Esophagus (tissue), 2 donors: Measurements from ENCODE around the gene TMSB15B. TPM values are rescaled to one million over a fixed set of nuclear protein-coding genes. Genes with fewer than 3 reads are reported as not detected.
"Not testable (repeated sequence)": the region's sequence is repeated elsewhere in the genome, so short reads cannot be mapped to it uniquely, and the experiment has no call there.

ENCODE experiments used
- H3K27ac ChIP-seq, 2 donors: one replicate each; pipeline ENCODE4 v1.5.1; 2013; ENCODE audit warnings: low read depth in 2 of 2, mild to moderate bottlenecking in 2 of 2, inconsistent platforms in 1 of 2, low read length in 1 of 2, moderate library complexity in 1 of 2
- H3K27me3 ChIP-seq, 2 donors: one replicate each; pipeline ENCODE4 v1.6.1; 2013; ENCODE audit warnings: low read length in 2 of 2, control low read depth in 1 of 2, mild to moderate bottlenecking in 1 of 2; ENCODE audit not compliant: insufficient read depth in 2 of 2, control insufficient read depth in 1 of 2
- H3K36me3 ChIP-seq, 2 donors: one replicate each; pipeline ENCODE4 v1.6.1; 2013; ENCODE audit warnings: low read length in 1 of 2; ENCODE audit not compliant: control insufficient read depth in 2 of 2, insufficient read depth in 2 of 2
- H3K4me1 ChIP-seq, 2 donors: one replicate each; pipeline ENCODE4 v1.6.1; 2013; ENCODE audit warnings: low read length in 1 of 2; ENCODE audit not compliant: control insufficient read depth in 2 of 2, insufficient read depth in 2 of 2
- H3K4me3 ChIP-seq, 2 donors: one replicate each; pipeline ENCODE4 v1.5.1; 2013; ENCODE audit warnings: low read length in 2 of 2, mild to moderate bottlenecking in 2 of 2, low read depth in 1 of 2, moderate library complexity in 1 of 2
- H3K9me3 ChIP-seq, 2 donors: one replicate each; pipeline ENCODE4 v1.6.1; 2013; ENCODE audit warnings: mild to moderate bottlenecking in 2 of 2, low read depth in 1 of 2, low read length in 1 of 2, moderate library complexity in 1 of 2; ENCODE audit not compliant: control insufficient read depth in 2 of 2, insufficient read depth in 1 of 2
- WGBS, 2 donors: extraction: QIAGEN DNeasy Blood & Tissue Kit; methylation state at CpG; one replicate each; pipeline ENCODE4 v1.1.7; 2013; 5-methylcytosine and 5-hydroxymethylcytosine counted together
- polyA plus RNA-seq, 2 donors: library from polyadenylated mRNA; stranded (reverse); fragments of 200-250 nt; gene quantifications; one replicate each; pipeline ENCODE4 v1.2.3, GENCODE V29; 2013
- donor health status: healthy with polysubstance abuse.
- donor health status: Bipolar disorder and iron deficiency.

TMSB15B gene
- polyA plus RNA-seq, result 1 to 10 TPM; 1.1 to 2.1 TPM

DNA sequence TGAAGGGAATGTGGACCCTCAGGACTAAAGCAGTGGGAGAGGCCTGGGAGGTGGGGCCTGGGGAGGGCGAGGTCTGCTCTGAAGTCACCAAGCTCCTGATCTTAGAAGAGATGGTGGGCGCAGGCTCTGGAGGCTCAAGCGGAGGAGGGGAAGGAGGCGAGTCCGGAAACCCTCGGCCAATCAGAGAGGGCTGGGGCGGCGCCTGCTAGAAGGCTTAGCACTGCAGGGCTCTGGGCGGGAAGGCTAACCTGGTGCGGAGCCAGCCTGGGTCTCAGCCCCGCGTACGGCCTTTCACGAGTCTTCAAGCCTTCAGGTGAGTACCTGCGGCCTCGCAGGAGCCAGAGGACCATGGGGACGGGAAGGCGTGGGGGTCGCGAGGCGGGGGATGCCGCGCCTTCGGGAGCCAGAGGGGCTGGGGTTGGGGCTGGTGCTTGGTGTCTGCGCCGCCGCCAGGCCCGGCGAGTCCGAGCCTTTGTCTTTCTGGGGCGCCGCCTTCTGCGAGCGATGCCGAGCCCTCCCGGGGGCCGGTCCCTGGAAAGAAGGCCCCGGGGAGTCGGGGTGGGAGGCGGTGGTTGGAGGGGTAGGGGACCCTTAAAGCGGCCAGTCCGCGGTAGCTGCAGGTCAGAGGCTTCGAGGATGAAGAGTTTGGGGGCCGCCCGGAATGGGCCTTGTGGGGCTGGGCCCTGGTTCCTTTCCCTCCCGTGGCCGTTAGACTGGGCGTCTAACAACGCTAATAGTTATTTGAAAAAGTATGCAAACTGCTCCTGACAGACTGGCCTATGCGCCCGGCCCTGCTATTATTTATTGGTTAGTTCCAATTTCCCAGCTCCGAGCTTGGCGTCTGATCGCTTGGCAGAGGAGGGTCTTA is at the start of gene TMSB15B:
Gene TMSB15B (plus strand): TSS at position 217 of the 868 bp plus-strand sequence.
- WGBS, 2 donors, result no CpG with 5 or more reads among the region's 55 CpGs
- H3K4me3 ChIP-seq, H3K27ac ChIP-seq, H3K9me3 ChIP-seq, H3K36me3 ChIP-seq, H3K4me1 ChIP-seq, H3K27me3 ChIP-seq: not testable (repeated sequence)

DNA sequence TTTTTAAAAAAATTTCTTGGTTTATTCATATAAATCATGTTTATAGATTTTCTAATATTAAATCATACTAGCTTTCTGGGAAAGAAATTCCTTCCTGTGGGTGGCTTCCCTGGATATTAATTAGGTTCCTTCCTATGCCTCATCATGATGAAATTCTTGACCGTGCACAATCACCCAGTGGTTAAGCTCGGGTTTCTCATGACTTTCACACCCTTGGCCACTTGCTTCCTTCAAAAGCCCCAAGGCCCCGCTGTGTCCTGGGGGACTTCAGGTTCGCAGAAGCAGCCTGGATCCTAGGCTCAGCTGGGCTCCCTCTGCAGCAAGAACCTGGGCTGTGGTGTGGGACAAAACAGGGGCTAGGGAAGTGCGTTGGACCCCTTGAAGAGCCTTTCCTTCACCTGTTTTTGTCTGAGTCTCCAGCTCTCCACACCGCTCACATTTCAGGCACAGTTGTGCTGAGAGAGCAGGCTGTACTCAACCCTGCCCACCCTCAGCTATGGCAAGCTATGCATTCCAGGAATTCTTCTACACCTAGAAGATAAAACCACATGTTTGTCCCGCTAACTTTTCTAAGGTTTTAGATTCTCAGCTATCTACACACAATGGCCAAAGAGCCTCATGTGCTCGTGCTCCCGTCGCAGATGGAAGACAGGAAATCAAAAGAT is 48.9 kb upstream of the TMSB15B start:
- Histone ChIP-seq H3K4me1 (no peaks in the 10 kb centered on the region), H3K9me3 (no peaks in the 10 kb centered on the region), H3K4me3 (no peak overlapping the region), H3K27ac (no peak overlapping the region), H3K27me3 (peaks cover 0 to 3% of the 10 kb centered on the region in 2 donors), H3K36me3 (no peaks in the 10 kb centered on the region)
- 72 to 87% methylated on average over 10 of the region's 10 CpGs for WGBS, 2 donors

DNA sequence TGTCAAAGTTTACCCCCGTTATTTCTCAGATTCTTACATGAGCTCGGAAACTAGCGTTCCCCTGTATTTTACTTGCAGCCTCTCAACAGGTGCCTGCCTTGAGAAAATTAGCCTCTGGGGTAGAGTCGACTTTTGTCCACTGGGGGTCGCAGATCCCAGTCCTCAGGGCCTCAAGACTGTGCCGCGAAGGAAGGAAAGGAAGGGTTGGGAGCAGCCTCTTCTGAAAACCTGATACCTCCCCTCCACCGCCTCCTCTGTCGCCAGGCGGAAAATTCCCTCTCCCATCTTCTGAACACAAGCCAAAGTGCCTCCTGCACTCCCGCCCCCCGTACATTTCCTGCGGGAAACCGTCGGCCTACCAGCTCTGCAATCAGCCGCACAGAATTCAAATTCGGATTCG is 44.4 kb upstream of the TMSB15B start:
- Histone ChIP-seq H3K9me3 (no peaks in the 10 kb centered on the region), H3K4me1 (no peaks in the 10 kb centered on the region), H3K36me3 (no peaks in the 10 kb centered on the region), H3K27ac (no peak overlapping the region), H3K4me3 (peak overlapping the region; percentile 40 to 58), H3K27me3 (peaks cover 0 to 7% of the 10 kb centered on the region in 2 donors)
- WGBS, 2 donors, result 2 to 20% methylated on average over 17 to 18 of the region's 18 CpGs

DNA sequence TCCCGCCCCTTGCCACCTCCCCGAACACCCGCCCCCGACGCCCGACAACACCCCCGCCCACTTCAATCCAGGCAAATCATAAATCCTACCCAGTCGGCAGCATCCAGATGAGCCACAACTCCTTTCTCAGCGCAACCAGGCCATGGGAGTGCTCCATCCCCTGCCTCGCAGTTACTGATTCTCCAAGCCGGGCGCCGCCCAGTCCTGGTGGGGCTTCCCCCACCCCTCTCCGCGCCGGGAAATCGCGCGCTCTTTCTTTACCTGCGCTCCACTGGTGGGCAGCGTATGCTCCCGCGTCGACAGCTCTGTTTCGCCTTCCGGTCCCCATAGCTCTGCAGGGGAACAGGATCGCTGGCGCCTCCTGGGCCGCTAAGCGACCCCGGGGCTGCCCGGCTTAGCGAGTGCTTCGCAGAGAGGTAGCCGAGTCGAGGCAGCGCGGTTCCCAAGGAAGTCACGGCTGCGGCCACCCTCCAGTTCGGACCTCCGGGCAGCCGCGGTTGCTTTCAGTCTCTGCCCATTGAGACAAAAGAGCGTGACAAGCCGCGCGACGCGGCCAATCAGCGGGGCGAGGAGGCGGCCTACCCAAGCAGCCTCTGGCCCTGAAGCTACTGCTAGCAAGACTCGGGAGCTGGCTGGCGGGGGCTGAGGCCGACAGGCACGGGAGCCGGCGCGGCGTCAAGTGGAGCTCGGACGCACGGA is 43.7 kb upstream of the TMSB15B start:
- peak overlapping the region; percentile 13 to 83 for H3K27ac ChIP-seq
- peaks cover 0 to 7% of the 10 kb centered on the region in 2 donors for H3K27me3 ChIP-seq
- no peaks in the 10 kb centered on the region for H3K36me3 ChIP-seq
- H3K4me3 ChIP-seq, result peak overlapping the region; percentile 40 to 58
- H3K9me3 ChIP-seq, result no peaks in the 10 kb centered on the region
- WGBS, 2 donors, result 0 to 27% methylated on average over 63 to 64 of the region's 64 CpGs
- H3K4me1 ChIP-seq, result no peaks in the 10 kb centered on the region

DNA sequence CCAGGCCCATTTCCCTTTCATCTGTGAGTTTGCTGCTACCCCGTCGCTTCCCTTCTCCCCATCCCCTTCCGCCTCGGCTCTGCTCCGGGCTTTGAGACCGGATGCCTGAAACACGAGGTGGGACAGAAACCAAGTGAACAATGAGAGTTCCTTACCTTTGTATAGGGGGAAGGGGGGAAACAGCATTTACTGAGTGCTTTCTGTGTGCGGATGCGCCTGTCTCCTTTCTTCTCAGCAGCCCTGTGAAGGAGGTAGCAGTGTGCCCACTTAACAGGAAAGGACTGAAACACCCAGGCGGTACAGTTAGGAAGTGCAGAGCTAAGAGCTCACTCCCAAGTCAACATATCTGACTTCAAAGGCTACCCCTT is 43.2 kb upstream of the TMSB15B start:
- Histone ChIP-seq H3K36me3 (no peaks in the 10 kb centered on the region), H3K4me3 (peak overlapping the region; percentile 40 to 58), H3K4me1 (no peaks in the 10 kb centered on the region), H3K9me3 (no peaks in the 10 kb centered on the region), H3K27me3 (peaks cover 0 to 7% of the 10 kb centered on the region in 2 donors), H3K27ac (peak overlapping the region; percentile 13 to 83)
- 1 to 19% methylated on average over 10 of the region's 10 CpGs for WGBS, 2 donors

DNA sequence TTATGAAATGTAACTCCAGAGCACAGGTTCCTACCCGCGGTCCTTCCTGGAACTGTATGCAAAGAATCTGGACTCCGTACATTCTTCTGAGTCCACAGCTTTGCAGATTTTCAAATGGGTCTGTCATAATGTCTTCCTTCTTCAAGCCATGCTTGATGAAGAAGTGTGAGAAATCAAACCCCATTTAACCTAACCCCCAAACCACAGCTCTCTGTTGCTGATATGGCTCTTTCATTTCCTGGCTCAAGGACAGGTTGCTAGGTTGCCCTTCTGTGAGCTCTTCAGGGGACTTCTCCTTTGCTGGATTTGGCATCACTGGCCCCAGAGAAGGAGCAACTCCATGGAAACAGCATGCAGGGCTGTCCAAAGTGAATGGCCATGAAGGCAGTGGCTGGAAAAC is 41.9 kb upstream of the TMSB15B start:
- H3K4me1 ChIP-seq, H3K4me3 ChIP-seq, H3K27me3 ChIP-seq, H3K27ac ChIP-seq, H3K36me3 ChIP-seq, H3K9me3 ChIP-seq: not testable (repeated sequence)
- 75 to 83% methylated on average over 3 of the region's 3 CpGs for WGBS, 2 donors

DNA sequence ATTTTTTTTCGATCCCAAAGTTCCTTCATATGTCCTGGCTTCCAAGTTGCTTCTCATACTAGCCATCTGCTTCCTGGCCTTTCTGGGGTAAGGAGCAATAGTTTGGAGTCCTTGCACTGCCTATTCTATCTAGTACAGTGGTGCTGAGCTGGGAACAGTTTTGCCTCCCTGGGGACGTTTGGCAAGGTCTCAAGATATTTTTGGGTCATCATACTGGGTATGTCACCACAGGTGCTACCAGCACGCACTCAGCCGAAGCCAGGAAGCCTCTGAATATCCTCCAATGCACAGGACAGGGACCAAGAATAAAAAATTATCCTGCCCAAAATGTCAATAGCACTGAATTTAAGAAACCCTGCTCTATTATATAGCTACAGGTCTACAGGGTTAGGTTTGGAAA is 35.4 kb upstream of the TMSB15B start:
- Histone ChIP-seq H3K27ac (no peak overlapping the region), H3K4me1 (no peaks in the 10 kb centered on the region), H3K27me3 (peaks cover 0 to 4% of the 10 kb centered on the region in 2 donors), H3K4me3 (no peak overlapping the region), H3K36me3 (no peaks in the 10 kb centered on the region), H3K9me3 (no peaks in the 10 kb centered on the region)
- WGBS, 2 donors, result 73 to 89% methylated on average over 4 of the region's 4 CpGs

DNA sequence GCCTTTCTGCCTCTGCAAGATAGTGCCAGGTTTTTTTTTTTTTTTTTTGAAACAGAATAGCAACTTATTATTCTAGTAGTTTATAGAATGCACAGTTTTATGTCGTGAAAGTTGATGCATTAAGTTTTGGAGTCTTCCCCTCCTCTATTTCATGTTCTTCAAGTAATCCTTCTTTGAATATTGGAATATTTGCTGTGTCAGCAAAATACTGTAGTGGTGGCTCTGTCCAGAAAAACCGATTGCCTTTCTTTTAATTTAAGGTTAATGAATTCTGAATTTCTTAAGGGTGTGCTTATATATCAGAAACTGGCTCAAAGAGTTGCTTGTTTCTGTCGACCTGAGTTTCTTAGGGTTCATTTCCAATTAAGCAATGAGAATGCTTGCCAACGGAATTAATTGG is 34.8 kb upstream of the TMSB15B start:
- 71 to 82% methylated on average over 4 of the region's 4 CpGs for WGBS, 2 donors
- H3K4me1 ChIP-seq, result no peaks in the 10 kb centered on the region

DNA sequence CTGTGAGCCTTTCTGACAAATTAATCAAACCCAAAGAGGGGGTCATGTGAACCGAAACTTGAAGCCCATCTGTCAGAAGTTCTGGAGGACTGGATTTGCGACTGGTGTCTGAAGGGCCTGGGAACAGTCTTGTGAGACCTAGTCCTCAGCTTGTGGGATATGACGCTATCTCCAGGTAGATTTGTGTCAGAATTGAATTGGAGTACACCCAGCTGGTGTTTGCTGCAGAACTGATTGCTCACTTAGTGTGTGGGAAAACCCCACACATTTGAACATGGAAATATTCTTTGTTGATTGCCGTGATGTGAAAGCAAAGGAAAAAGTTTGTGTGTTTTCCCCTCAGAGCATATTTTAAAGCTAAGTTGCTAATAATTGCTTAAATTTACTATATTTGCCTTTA is 30.3 kb upstream of the TMSB15B start:
- no peaks in the 10 kb centered on the region for H3K9me3 ChIP-seq
- no peak overlapping the region for H3K4me3 ChIP-seq
- no peaks in the 10 kb centered on the region for H3K36me3 ChIP-seq
- 68 to 80% methylated on average over 4 of the region's 4 CpGs for WGBS, 2 donors
- no peaks in the 10 kb centered on the region for H3K4me1 ChIP-seq
- peaks cover 0 to 3% of the 10 kb centered on the region in 2 donors for H3K27me3 ChIP-seq
- no peak overlapping the region for H3K27ac ChIP-seq

More for the DNA sequence above, 34.8 kb upstream of the TMSB15B start:
- no peaks in the 10 kb centered on the region for H3K9me3 ChIP-seq
- peaks cover 0 to 4% of the 10 kb centered on the region in 2 donors for H3K27me3 ChIP-seq
- H3K4me3 ChIP-seq, result no peak overlapping the region
- H3K27ac ChIP-seq, result no peak overlapping the region
- H3K36me3 ChIP-seq, result no peaks in the 10 kb centered on the region
